Keratinocyte (primary cell): ENCODE results near the gene SAFB.

Experiments used
- CTCF ChIP-seq, 3 experiments: IDR thresholded peaks in 1 of 3; conservative IDR thresholded peaks in 1 of 3; optimal IDR thresholded peaks in 1 of 3; 2 replicates in 2 of 3; 3 replicates in 1 of 3; pipeline versions ENCODE3 to v1.5.1; 2011; ENCODE audit warnings: low read length in 3 of 3, mild to moderate bottlenecking in 3 of 3, moderate library complexity in 2 of 3, control low read depth in 1 of 3, inconsistent platforms in 1 of 3; ENCODE audit not compliant: insufficient read depth in 2 of 3; ENCODE audit errors: extremely low read depth in 1 of 3
- EZH2 ChIP-seq: IDR thresholded peaks from one replicate; pipeline ENCODE4 v1.6.1; 2012; ENCODE audit warnings: inconsistent platforms, mild to moderate bottlenecking, low read length, moderate library complexity

- TF ChIP-seq CTCF (optimal IDR thresholded peaks at IDR 0.05 in 1 of 3, IDR thresholded peaks at IDR 0.05 in 1 of 3, conservative IDR thresholded peaks at IDR 0.05 in 1 of 3; ENCODE audit: extremely low read depth in 1 of 3, insufficient read depth in 2 of 3, low read length in 3 of 3), result no peak
- no peak for TF ChIP-seq EZH2
Observed at GRCh38 chr19:5607318-5608275, 15.3 kb upstream of the SAFB start.
